ENCODE results near the gene HLA-A.

The HLA-A gene

GRCh38 chr6:29986179-29986781 is 43.9 kb downstream of the HLA-A start:
- DNase-seq (ENCODE audit: low read depth in 2 of 2), result no peak

DNA sequence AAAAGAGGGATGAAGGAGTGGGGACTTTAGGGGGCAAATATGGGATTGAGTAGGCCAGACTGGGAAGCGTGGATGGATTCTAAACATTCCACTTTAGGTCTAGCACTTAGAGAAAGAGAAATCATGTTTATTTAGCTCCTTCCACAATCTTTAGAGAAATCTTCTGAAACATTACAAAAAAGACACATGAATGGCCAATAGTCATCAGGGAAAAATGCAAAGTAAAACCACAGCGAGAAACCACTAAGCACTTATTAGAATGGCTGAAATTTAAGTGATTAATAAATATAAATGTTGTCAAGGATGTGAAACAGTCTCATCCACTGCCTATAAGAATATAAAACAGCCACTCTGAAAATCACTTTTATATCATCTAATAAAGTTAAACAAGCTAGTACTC is 46.9 kb downstream of the HLA-A start:
- no peak for DNase-seq (ENCODE audit: low read depth in 2 of 2)

GRCh38 chr6:29990931-29991330 is 48.6 kb downstream of the HLA-A start:
- no peak for DNase-seq (ENCODE audit: low read depth in 2 of 2)

- no peak for DNase-seq (ENCODE audit: low read depth in 2 of 2)
Observed at GRCh38 chr6:29992807-29993206, 50.5 kb downstream of the HLA-A start.

- no peak for DNase-seq (ENCODE audit: low read depth in 2 of 2)
Observed at GRCh38 chr6:29994826-29995225, 52.5 kb downstream of the HLA-A start.

DNA sequence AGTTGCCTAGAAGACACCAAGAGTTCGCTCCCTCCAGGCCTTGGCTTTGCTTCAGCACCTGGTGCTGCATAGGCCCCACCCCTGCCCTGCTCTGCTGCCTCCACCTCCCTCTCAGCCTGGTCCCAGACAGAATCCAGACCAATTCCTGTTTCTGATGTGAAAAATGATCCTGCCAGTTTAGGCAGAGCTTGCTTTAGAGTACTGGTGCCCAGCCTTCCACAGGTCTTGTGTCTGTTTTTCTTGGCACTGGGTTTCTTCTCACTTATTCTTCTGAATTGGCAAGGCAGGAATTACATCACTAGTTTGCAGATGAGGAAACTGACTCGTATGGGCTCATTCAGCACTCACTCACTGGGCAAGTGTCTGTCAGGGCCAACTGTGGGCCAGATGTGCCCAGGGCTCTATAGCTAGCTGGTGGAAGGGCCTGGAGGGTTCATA is 53.0 kb downstream of the HLA-A start:
- no peak for DNase-seq (ENCODE audit: low read depth in 2 of 2)
